Activated T-helper 9 cell treated with anti-CD3 and anti-CD28 coated beads, Interleukin-2, amount 50 U/mL, for 16 hours (primary cell): ENCODE data around the gene GSAP.
"Not testable (repeated sequence)": the region's sequence is repeated elsewhere in the genome, so short reads cannot be mapped to it uniquely, and the experiment has no call there.

Experiments
- DNase-seq: peaks from one replicate; pipeline ENCODE4 v3.0.0-alpha.2; 2020; ENCODE audit warnings: low read depth

Gene GSAP

DNA sequence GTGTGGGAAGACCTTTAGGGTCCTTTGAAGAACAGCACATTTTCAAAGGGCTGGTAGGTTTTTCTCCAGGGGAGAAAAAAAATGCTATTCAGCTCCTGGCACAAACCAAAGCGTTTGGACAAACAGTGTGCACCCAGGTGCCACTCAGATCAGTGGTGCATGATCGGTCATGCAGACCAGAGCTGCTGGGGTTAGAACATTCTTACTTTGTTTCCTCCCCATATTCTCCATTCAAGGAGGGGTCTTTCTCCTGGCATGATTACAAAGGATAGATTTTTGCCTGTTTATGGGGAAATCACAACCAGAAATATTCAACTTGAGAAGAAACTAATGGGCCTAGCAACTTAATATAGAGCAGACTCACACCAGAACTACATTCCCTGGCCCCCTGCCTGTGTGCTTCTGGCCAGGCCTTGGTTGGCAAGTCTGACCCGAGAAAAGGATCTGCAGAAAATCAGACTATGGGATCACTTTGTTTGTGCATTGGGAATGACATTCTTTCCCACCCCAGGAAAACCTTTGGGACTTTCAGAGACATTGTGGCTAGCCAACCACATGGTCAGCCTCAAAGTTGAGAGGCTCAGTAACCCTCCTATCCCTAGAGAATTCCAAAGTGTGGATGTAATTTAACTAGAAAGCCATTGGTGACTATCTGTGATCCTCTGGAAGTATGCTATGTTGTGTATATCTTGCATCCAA, 134.2 kb downstream of the GSAP start:
- no peak for DNase-seq

DNA sequence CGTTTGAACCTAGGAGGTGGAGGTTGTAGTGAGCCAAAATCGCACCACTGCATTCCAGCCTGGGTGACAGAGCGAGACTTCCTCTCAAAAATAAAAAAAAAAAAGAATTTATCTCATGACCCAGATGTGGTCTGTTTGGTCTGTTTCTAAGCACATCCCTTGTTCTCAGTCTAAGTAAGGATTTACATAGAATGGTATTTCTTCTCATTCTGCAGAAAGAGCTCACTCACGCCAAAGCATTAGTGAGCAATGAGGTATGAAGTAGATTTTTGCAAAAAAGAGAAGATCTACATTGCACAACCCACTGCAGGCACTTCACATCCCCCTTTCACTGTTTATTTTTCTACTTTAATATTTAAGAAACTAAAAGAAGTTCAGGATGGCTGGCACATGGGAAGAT, 140.0 kb downstream of the GSAP start:
- DNase-seq = no peak

DNA sequence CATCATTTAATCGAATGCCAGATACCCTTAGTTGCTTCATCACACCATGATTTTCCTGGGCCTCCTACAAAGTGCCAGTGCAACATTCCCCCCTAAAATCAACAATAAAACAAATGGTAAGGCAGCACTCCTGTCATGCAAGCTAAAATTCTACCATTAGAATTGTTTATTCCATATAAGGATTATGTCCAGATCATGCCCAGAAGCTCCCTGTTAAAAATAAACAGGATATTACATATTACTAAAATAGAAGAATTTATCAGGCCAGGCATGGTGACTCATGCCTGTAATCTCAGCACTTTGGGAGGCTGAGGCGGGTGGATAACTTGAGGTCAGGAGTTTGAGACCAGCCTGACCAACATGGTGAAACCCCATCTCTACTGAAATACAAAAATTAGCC, 140.5 kb downstream of the GSAP start:
- not testable (repeated sequence) for DNase-seq

DNA sequence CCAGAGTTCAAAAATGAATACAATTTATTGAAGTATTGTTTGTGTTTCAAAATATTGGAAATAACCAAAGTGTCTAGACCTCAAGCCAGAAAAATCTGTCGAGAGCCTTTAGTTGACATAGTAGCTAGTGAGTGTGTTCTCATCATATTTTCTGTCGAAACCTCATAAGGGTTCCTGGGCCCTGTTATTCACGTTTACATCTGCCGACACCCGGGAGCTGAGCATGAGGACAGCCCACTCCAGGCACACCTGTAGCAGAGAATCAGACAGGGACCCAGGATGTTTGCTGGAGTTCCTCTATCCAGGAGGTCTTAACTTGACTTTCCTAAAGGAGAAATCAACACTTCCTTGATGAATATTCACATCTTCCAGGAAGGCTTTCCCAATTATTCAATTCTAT, 144.4 kb downstream of the GSAP start:
- no peak for DNase-seq

DNA sequence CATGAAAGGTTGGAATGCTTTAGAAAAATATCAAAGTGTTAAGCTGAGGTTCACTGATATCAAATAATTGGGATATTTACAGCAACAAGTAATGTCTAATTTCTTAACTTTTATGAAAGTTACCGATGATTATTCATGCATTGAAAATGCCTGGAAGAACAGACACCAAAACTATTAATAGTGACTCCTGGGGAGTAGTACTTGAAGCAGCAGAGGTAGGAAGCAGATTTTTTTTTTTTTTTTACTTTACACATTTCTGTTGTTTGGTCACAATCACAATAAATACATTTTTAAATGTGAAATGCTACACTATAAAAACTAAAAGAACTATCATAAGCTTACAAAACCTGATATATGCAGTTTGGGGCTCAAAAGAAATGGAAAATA, 146.1 kb downstream of the GSAP start:
- DNase-seq = no peak

DNA sequence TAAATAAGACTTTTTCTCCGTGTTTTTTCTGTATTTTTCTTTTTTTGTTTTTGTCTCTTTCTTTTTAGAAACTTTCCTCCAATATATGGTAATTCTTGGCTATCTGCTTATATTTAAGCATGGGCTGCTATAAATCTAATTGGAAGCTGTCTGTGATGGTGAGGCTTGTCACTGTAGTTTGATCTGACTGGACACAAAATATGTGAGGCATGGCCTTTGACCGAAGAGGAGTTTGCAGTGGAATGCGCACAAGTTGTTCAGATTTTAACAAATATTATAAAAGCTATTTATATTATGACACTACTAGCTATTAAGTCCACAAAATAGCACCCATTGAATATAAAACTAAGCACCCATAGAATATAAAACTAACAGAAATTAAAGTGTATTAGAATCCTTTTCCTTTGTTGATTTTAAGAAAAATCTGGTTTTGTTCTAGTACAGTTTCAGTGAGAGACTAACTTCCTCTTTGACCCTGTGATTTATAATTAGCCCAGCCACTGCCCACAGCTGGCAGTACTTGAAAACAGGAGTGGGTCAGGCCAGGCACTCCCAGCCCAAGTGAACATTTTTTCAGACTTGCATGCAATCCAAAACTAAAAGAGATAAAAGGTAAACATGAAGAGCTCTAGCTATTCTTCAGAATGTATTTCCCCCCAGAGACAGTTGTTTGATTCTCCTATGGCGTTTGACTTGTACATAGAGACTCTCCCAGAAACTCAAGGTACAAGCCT, 146.6 kb downstream of the GSAP start:
- DNase-seq = no peak

DNA sequence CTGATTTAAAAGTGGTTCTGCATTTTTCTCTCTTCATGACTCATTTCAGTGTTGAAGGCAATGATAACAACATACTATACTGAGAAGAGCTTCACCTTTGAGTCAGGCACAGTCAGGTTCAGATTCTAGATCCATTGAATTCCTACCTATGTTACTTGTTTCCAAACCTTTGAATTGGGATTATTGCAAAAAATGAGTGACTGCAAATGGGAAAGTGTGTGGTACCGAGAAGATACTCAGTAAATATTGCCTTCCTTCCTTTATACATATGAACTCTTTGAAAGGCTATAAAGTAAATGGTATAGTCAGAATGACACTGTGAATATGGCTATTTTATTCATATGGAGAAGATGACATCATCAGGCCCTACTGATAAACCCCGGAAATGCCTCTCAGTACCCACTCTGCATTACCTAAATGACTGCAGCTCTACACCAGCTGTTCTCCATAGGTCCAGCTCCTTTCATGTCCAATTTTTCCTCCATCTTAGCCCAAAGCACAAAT, 149.8 kb downstream of the GSAP start:
- no peak for DNase-seq

DNA sequence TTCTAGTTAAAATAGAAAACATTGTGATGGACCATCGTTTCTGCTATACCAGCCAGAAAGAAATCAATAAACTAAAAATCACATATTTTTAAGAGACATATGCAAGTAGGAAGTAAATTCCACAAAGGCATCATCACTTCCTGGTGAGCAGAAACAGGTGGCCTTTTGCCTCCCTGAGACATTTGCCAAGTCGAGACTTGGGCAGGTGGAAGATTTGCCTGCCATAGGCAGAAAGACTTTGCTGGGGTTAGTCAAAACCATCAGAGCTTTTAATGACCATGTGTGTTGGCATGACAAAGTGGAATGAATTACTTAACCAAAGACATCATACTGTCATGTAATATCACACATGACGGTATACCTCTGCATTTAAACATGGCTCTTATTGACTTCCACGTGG, 150.5 kb downstream of the GSAP start:
- DNase-seq = no peak

DNA sequence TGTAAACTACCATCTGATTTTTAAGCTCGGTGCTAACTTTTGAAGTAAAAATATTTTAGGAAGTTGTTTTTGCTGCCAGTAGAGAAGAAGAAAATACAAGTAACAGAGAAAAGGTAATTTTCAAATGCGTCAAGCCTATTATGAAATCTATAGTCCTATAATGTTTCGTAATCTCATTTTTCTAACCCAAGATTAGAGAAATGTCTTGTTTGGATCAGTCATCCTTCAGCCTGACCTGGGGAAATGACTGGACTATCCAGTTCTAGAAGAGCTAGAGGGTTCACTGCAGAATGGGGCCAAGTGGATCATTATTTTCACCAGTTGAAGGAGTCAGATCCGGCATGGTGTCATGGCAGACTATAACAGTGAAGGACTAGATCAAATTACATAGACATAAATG, 153.8 kb downstream of the GSAP start:
- no peak for DNase-seq
